GM12865 (cell line): Measurements from ENCODE around the gene IL1RAP.

Source experiments
- DNase-seq: peaks from one replicate; pipeline ENCODE4 v3.0.0; 2010; ENCODE audit warnings: low read depth
- H3K4me3 ChIP-seq: 2 replicates; pipeline ENCODE4 v1.5.1; 2011; ENCODE audit warnings: mild to moderate bottlenecking, low read depth, low read length, control low read depth
- TF ChIP-seq, protein P1 (sequence below): IDR thresholded peaks from 2 replicates; pipeline ENCODE4 v1.5.1; 2011; ENCODE audit warnings: low read length, control low read depth, low read depth, inconsistent platforms; ENCODE audit not compliant: insufficient read depth; ENCODE audit errors: missing control alignments

Gene IL1RAP

GRCh38 chr3:190495796-190496195 lies 18.1 kb upstream of the IL1RAP start:
- TF ChIP-seq, protein P1, sequence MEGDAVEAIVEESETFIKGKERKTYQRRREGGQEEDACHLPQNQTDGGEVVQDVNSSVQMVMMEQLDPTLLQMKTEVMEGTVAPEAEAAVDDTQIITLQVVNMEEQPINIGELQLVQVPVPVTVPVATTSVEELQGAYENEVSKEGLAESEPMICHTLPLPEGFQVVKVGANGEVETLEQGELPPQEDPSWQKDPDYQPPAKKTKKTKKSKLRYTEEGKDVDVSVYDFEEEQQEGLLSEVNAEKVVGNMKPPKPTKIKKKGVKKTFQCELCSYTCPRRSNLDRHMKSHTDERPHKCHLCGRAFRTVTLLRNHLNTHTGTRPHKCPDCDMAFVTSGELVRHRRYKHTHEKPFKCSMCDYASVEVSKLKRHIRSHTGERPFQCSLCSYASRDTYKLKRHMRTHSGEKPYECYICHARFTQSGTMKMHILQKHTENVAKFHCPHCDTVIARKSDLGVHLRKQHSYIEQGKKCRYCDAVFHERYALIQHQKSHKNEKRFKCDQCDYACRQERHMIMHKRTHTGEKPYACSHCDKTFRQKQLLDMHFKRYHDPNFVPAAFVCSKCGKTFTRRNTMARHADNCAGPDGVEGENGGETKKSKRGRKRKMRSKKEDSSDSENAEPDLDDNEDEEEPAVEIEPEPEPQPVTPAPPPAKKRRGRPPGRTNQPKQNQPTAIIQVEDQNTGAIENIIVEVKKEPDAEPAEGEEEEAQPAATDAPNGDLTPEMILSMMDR: no peak

DNA sequence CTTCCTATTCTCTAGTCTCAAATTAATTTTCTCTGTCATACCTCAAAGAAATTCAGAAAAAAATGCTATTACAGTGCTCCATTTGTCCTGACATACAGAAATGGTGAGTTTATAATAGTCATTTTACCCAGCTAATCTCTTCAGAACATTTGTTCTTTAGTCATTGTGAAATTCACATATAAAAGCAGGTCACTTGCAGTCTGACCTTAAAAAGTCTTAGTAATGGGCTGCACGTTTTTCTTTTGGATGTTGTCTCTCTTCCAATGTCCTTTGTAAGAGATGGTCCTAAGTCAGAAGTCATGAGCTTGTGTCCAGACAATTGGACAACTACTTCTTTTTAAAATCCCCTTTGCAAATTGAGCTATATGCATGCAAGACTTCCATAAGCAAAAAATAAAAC lies 17.0 kb upstream of the IL1RAP start:
- no peak overlapping the region for H3K4me3 ChIP-seq
- DNase-seq: no peak
- TF ChIP-seq, protein P1: no peak

More at GRCh38 chr3:190495796-190496195, 18.1 kb upstream of the IL1RAP start:
- H3K4me3 ChIP-seq: no peak overlapping the region
- no peak for DNase-seq

- DNase-seq: no peak
- no peak overlapping the region for H3K4me3 ChIP-seq
- TF ChIP-seq, protein P1: no peak
These were observed 16.1 kb upstream of the IL1RAP start for GRCh38 chr3:190497811-190498210.

GRCh38 chr3:190498293-190498692 lies 15.6 kb upstream of the IL1RAP start:
- no peak for DNase-seq
- TF ChIP-seq, protein P1: no peak
- no peak overlapping the region for H3K4me3 ChIP-seq

GRCh38 chr3:190499122-190499521 lies 14.8 kb upstream of the IL1RAP start:
- TF ChIP-seq, protein P1: no peak
- H3K4me3 ChIP-seq: no peak overlapping the region
- no peak for DNase-seq

- DNase-seq: no peak
- no peak overlapping the region for H3K4me3 ChIP-seq
- TF ChIP-seq, protein P1: no peak
These were observed 10.9 kb upstream of the IL1RAP start for GRCh38 chr3:190502946-190503345.

DNA sequence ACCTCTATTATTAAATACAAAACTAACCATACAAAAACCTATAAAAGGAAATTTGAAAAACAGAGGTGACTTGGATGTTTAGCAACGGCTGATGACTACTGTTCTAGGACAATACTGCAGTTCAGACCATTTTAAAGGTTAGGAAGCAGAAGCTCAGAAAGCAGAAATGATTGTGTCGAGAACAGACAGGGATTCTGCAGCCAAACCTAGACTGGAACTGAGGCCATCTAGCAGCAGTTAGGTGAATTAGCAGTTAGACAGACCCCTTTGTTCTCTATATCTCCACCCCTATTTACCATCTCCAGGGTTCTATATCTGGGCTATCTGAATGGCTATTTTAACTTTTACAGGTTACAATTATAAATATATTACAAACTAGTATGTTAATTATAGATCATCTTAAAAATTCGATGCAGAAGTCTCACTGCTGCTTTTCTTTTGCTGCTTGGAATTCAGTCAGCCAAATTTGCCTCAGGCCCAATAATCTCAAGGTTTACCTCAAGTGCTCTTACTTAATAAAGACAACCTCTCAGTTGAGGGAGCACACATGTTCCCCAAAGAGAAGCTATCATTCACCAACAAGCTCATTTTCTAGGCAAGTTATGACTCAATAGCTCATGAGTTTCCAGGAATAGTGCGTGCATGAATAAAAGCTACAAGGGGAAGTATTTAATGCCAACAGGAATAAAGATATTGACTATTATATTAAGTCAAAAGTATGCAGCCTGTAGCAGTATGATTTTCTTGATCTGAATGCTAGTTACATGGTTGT lies 9.3 kb upstream of the IL1RAP start:
- DNase-seq: no peak
- TF ChIP-seq, protein P1: no peak
- H3K4me3 ChIP-seq: no peak overlapping the region
